Measurements from ENCODE around the gene ZNF787. TPM values are rescaled to one million over a fixed set of nuclear protein-coding genes. Genes with fewer than 3 reads are reported as not detected.

Gene ZNF787
- total RNA-seq, 4 donors from 2014 or later: 24.9 to 53.1 (median 27.4) TPM

- WGBS, 2 donors (ENCODE audit: low coverage in 1 of 2): 49 to 62% methylated on average over 2 to 14 of the region's 14 CpGs
- peak overlapping the region; percentile 20 to 65 (median 43) for H3K27ac ChIP-seq
- no peaks in the 10 kb centered on the region for H3K27me3 ChIP-seq
- in situ Hi-C loops (cut with MboI; ENCODE audit: low pct_ligation_motif_present in 1 of 4, low pct_unique_long_range_greater_than_20kb in 1 of 4, low sequenced_read_pairs in 3 of 4): no loop called here
- TF ChIP-seq, protein P1, sequence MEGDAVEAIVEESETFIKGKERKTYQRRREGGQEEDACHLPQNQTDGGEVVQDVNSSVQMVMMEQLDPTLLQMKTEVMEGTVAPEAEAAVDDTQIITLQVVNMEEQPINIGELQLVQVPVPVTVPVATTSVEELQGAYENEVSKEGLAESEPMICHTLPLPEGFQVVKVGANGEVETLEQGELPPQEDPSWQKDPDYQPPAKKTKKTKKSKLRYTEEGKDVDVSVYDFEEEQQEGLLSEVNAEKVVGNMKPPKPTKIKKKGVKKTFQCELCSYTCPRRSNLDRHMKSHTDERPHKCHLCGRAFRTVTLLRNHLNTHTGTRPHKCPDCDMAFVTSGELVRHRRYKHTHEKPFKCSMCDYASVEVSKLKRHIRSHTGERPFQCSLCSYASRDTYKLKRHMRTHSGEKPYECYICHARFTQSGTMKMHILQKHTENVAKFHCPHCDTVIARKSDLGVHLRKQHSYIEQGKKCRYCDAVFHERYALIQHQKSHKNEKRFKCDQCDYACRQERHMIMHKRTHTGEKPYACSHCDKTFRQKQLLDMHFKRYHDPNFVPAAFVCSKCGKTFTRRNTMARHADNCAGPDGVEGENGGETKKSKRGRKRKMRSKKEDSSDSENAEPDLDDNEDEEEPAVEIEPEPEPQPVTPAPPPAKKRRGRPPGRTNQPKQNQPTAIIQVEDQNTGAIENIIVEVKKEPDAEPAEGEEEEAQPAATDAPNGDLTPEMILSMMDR (IDR thresholded peaks at IDR 0.05): no peak
- no peak for TF ChIP-seq POLR2A (IDR thresholded peaks at IDR 0.05)
- TF ChIP-seq POLR2AphosphoS5 (IDR thresholded peaks at IDR 0.05): no peak
- TF ChIP-seq EP300 (IDR thresholded peaks at IDR 0.05; ENCODE audit: low read depth): no peak
- H3K4me3 ChIP-seq: no peak overlapping the region
- DNase-seq: no peak
- H3K36me3 ChIP-seq: no peaks in the 10 kb centered on the region
- no peaks in the 10 kb centered on the region for H3K9me3 ChIP-seq
- intact Hi-C loops (cut with DNase I; ENCODE audit: low total_unique reads): no loop called here
- peaks cover 0 to 17% (median 8%) of the 10 kb centered on the region in 4 donors for H3K4me1 ChIP-seq
These were observed 11.3 kb upstream of the ZNF787 start for GRCh38 chr19:56132316-56132822.

DNA sequence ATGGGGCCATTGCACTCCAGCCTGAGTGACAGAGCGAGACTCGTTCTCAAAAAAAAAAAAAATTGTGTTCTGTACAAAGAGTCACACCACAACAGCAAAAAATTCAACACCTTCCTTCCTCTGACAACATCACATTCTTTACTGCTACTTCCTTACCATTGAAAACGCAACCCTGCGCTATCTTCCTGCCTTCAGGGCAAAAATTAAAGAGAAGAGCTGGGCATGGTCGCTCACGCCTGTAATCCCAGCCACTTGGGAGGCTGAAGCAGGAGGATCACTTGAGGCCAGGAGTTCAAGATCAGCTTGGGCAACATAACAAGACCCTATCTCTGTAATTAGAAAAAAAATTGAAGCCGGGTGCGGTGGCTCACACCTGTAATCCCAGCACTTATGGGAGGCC, 10.6 kb upstream of the ZNF787 start:
- WGBS, 2 donors (ENCODE audit: low coverage in 1 of 2): 90 to 94% methylated on average over 7 to 8 of the region's 8 CpGs
- in situ Hi-C loops (cut with MboI; ENCODE audit: low pct_ligation_motif_present in 1 of 4, low pct_unique_long_range_greater_than_20kb in 1 of 4, low sequenced_read_pairs in 3 of 4) (no loop called here), intact Hi-C loops (cut with DNase I; ENCODE audit: low total_unique reads) (no loop called here)
- no peak for DNase-seq
- Histone ChIP-seq H3K4me1 (peaks cover 0 to 15% (median 8%) of the 10 kb centered on the region in 4 donors), H3K4me3 (no peak overlapping the region), H3K27me3 (no peaks in the 10 kb centered on the region), H3K36me3 (no peaks in the 10 kb centered on the region), H3K27ac (peak overlapping the region in 3 of 4 donors; percentile 20 to 65 (median 50)), H3K9me3 (no peaks in the 10 kb centered on the region)
- no peak for TF ChIP-seq POLR2A (IDR thresholded peaks at IDR 0.05)

GRCh38 chr19:56130006-56130405, 8.9 kb upstream of the ZNF787 start:
- Histone ChIP-seq H3K4me3 (no peak overlapping the region), H3K27ac (no peak overlapping the region), H3K9me3 (no peaks in the 10 kb centered on the region), H3K4me1 (peaks cover 0 to 24% (median 18%) of the 10 kb centered on the region in 4 donors), H3K36me3 (no peaks in the 10 kb centered on the region), H3K27me3 (no peaks in the 10 kb centered on the region)
- in situ Hi-C loops (cut with MboI; ENCODE audit: low pct_ligation_motif_present in 1 of 4, low pct_unique_long_range_greater_than_20kb in 1 of 4, low sequenced_read_pairs in 3 of 4): no loop called here
- DNase-seq: no peak
- TF ChIP-seq POLR2AphosphoS5 (IDR thresholded peaks at IDR 0.05): no peak
- WGBS, 2 donors (ENCODE audit: low coverage in 1 of 2): 84 to 88% methylated on average over 7 of the region's 7 CpGs
- intact Hi-C loops (cut with DNase I; ENCODE audit: low total_unique reads): no loop called here

GRCh38 chr19:56126983-56127780, 6.1 kb upstream of the ZNF787 start:
- Histone ChIP-seq H3K9me3 (no peaks in the 10 kb centered on the region), H3K36me3 (no peaks in the 10 kb centered on the region), H3K27me3 (no peaks in the 10 kb centered on the region), H3K27ac (peak overlapping the region; percentile 8 to 73 (median 32)), H3K4me1 (peaks cover 0 to 18% (median 14%) of the 10 kb centered on the region in 4 donors), H3K4me3 (no peak overlapping the region)
- WGBS, 2 donors (ENCODE audit: low coverage in 1 of 2): 60% methylated on average over 19 of the region's 19 CpGs; no CpG with 5 or more reads in 1 of the 2 donors
- in situ Hi-C loops (cut with MboI; ENCODE audit: low pct_ligation_motif_present in 1 of 4, low pct_unique_long_range_greater_than_20kb in 1 of 4, low sequenced_read_pairs in 3 of 4) (no loop called here), intact Hi-C loops (cut with DNase I; ENCODE audit: low total_unique reads) (no loop called here)
- DNase-seq: no peak
- TF ChIP-seq POLR2A (IDR thresholded peaks at IDR 0.05) (no peak), EP300 (IDR thresholded peaks at IDR 0.05; ENCODE audit: low read depth) (no peak), POLR2AphosphoS5 (IDR thresholded peaks at IDR 0.05) (no peak)
- TF ChIP-seq, protein P1 (IDR thresholded peaks at IDR 0.05): no peak

GRCh38 chr19:56125806-56126590, 4.9 kb upstream of the ZNF787 start:
- peak in 1 of 3 donors; percentile 6 for TF ChIP-seq POLR2AphosphoS5 (IDR thresholded peaks at IDR 0.05)
- TF ChIP-seq, protein P1 (IDR thresholded peaks at IDR 0.05): no peak
- Histone ChIP-seq H3K36me3 (no peaks in the 10 kb centered on the region), H3K27me3 (no peaks in the 10 kb centered on the region), H3K9me3 (no peaks in the 10 kb centered on the region), H3K27ac (peak overlapping the region; percentile 32 to 73 (median 46)), H3K4me1 (peaks cover 0 to 23% (median 19%) of the 10 kb centered on the region in 4 donors), H3K4me3 (no peak overlapping the region)
- in situ Hi-C loops (cut with MboI; ENCODE audit: low pct_ligation_motif_present in 1 of 4, low pct_unique_long_range_greater_than_20kb in 1 of 4, low sequenced_read_pairs in 3 of 4): no loop called here
- WGBS, 2 donors (ENCODE audit: low coverage in 1 of 2): 42 to 47% methylated on average over 2 to 16 of the region's 16 CpGs
- intact Hi-C loops (cut with DNase I; ENCODE audit: low total_unique reads): no loop called here
- peak; percentile 56 for DNase-seq
